AG04449 (cell line): ENCODE measurements around the gene MFF.
A peak's percentile ranks its signal among the peaks of the same experiment; 100 is the strongest.

Source experiments
- CTCF ChIA-PET: fragments of 350-600 bp; formaldehyde crosslinking; extraction: SDS; loops from one replicate; lab custom pipeline; 2021; ENCODE audit warnings: antibody characterized with exemption; lab: Yijun Ruan, JAX
- POLR2A ChIA-PET: fragments of 400-600, 350-600 bp; formaldehyde crosslinking; extraction: SDS; loops from one replicate; lab custom pipeline; 2020; ENCODE audit warnings: antibody characterized with exemption, inconsistent platforms; lab: Yijun Ruan, JAX
- DNase-seq: peaks from one replicate; pipeline ENCODE4 v3.0.0-alpha.2; 2010; ENCODE audit warnings: low read depth, low spot score
- H3K4me3 ChIP-seq: 2 replicates; pipeline ENCODE4 v1.5.1; 2011; ENCODE audit warnings: low read depth, mild to moderate bottlenecking, control low read depth, low read length
- CTCF ChIP-seq: IDR thresholded peaks from one replicate; pipeline ENCODE4 v1.5.1; 2011; ENCODE audit warnings: mild to moderate bottlenecking, moderate library complexity, low read length, control low read depth, inconsistent platforms; ENCODE audit not compliant: insufficient read depth; ENCODE audit errors: missing control alignments

The MFF gene

DNA sequence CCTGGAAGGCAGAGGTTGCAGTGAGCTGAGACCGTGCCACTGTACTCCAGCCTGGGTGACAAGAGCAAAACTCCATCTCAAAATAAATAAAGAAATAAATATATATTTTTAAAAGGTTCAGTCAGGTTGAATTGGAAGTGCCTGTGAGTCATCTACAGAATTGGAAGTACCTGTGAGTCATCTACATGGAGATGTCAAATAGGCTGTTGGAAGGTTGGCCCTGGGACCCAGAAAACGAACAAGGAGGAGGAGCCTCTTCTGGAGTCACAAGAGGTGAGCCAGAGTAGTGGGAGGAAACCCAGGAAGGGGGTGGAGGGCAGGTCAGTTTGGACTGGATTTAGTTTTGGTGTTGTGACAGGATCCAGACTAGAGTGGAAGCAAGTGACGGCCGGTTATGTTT lies 77.9 kb downstream of the MFF start:
- DNase-seq = no peak
- ChIA-PET CTCF (interaction anchor here (1.0 to 2.2 kb wide), 2 partner anchors 26 to 363 kb away, joined by 3 to 13 read pairs; no protein-coding TSS in a partner anchor), POLR2A (no interaction called here)
- TF ChIP-seq CTCF = no peak
- no peak overlapping the region for H3K4me3 ChIP-seq

DNA sequence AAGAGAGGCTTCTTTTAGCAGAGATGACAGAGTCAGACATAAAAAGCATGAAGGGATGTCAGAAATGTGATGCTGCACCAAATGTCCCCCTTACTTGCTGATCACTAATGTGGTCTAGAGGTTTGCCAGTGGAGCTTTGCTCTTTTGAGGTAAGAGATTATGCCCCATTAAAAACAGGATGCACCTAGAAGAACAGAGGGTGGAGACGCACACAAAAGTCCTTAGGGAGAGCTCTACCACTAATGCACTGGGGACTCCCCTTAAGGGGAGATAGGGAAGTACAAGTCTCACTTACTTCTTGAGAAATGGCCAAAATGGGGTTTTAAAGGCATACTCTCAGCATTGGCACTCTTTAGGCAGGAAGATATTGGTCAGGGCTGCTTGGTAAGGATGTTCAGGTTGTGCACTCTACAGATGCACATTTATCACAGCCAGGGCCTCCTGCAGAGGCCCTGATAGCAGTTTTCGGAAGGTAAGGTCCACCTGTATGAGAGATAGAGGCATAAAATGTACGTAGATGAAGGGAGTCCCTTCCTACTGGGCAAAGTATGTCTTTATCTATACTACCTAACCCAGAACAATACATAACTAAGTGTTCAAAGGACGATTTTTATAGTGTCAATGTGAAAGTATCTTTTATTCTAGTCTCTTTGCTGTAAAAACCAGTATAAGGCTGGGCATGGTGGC lies 79.7 kb downstream of the MFF start:
- DNase-seq = no peak
- ChIA-PET POLR2A (no interaction called here), CTCF (interaction anchor here (1.5 to 3.8 kb wide), 8 partner anchors 11 to 456 kb away, joined by 5 to 103 read pairs (median 9); partner anchors contain the start of genes AGFG1 and TM4SF20)
- no peak overlapping the region for H3K4me3 ChIP-seq
- TF ChIP-seq CTCF = no peak

DNA sequence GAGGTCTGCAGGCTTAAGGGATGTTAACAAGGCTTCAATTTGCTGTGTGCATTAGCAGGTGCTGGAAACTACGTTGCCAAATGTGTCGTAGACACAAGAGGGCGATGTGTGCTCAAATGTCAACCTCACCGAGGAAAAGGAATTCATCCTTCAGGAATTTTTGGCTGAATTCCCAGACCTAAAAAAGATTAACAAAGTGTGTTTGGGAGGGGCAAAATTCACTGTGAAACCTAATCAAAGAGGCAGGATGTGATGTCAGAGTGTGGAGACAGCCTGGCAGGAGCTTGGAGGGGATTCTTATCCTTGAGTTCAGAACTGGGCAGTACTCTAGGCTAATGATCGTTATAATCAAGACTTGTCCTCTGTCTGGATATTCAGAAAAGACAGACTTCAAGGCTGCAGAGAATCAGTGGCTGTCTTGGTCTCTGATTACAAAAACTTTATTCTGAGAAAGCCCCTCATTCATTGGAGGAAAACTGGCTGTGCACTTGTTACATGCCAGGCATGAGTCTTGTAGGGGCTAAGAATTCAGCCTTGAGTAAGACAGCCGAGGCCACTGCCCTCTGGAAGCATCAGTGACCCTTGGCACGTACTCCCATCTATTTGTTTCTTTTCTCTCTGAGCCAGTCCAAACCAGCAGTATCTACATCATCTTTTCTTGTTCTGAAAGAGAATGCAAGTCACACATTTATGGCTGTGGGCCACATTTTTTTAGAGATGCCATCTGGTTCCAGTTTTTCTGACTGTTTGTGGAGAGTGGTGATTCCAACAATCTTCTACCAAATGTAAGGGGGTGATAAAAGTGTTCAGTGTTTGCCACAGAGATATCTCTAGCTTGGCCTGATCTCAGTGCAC lies 81.4 kb downstream of the MFF start:
- peak; percentile 84 for DNase-seq
- H3K4me3 ChIP-seq = peak overlapping the region; percentile 1; the same call in 1 of the 2 replicates
- ChIA-PET POLR2A (no interaction called here), CTCF (interaction anchor here (0.7 to 3.8 kb wide), 31 partner anchors 9 to 484 kb away, joined by 3 to 103 read pairs (median 4); partner anchors contain the start of genes AGFG1 and TM4SF20)
- peak; percentile 62 for TF ChIP-seq CTCF
